IPS DF 4.7 (cell line): ENCODE measurements around the gene PSG2.
"Not testable (repeated sequence)": the region's sequence is repeated elsewhere in the genome, so short reads cannot be mapped to it uniquely, and the experiment has no call there.

Experiments
- DNase-seq: peaks from one replicate; pipeline ENCODE4 v3.0.0-alpha.2; 2013; ENCODE audit warnings: low spot score; ENCODE audit errors: extremely low read depth

PSG2 gene

DNA sequence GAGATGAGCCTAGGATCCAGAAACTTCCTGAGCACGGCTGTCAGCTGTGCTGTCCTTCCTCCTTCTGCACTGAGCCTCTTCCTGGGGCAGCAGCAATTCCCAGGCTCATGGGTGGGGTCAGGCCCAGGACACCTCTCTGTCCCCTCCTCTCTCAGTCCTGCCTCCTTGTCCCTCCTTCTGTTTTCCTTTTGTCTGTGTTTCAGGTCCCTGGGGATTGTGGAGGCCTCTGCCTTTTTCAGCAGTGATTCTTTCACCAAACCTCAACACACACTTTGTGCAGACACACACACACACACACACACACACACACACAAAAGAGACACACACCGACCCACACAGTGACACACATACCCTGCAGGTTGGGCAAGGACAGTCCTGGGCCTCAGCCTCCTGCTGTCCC lies at the start of gene PSG2:
Gene PSG2, minus strand, starts transcription at position 101 of the 400 bp plus-strand sequence. CDS start 132 bp downstream, outside the sequence.
- DNase-seq: not testable (repeated sequence)

DNA sequence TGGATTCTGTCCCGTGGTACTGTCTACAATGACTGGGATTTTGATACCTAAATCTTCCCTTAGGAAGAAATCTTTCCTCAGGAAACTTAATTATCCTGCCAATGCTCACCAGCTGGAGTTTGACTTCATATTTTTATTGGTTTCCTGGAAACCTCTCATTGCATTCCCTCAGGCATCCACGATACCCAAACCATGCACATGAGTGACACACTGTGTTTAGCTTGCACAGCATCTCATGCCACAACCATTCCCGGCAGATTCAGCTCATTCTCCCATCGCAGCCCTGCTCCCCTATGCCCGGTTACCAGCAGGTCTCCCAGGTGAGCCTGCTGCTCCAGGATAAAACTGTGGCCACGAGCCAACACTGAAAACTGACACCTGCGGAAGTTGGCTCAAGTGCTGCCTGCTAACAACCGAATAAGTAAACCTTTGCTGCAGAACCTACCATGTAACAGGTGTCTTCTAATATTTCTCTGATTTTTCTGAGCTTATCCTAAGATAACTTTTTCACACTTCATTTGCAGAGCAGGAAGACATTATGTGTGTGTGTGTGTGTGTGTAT lies 48.9 kb upstream of the PSG2 start:
- DNase-seq: not testable (repeated sequence)

DNA sequence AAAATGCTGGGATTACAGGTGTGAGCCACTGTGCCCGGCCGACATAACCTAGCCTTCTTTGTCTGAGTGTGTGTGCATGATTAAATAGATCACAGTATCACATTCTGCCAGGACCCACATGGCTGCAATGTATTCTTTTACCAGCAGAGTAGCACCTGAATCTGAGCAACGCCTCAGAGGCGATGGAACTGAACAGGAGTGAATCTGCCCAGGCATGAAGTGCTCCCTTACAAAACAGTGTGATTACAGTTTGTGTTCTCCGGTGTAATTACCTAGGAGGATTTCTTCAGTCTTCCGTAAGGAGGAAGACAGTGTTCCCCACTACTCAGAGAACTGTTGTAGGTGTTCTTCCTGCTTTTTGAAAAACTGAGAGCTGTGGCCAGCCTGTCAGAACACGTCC lies 46.7 kb upstream of the PSG2 start:
- not testable (repeated sequence) for DNase-seq

DNA sequence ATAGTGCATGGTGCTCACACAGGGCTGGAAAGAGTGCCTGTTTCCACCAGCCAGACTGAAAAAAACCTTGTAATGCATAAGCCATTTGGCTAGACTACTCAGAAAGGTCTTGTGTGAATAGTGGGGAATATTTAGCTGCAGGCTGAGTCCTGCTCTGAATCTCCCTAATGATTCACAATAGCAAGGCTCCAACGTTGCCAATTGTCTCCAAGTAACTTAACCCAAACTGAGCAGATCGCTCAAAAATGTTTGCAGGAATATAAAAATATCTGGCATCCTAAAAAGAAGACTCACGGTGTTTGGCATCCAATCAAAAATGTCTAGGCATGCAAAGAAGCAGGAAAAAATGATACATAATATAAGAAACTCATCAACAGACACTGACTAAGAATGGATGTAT lies 44.8 kb upstream of the PSG2 start:
- DNase-seq: not testable (repeated sequence)

DNA sequence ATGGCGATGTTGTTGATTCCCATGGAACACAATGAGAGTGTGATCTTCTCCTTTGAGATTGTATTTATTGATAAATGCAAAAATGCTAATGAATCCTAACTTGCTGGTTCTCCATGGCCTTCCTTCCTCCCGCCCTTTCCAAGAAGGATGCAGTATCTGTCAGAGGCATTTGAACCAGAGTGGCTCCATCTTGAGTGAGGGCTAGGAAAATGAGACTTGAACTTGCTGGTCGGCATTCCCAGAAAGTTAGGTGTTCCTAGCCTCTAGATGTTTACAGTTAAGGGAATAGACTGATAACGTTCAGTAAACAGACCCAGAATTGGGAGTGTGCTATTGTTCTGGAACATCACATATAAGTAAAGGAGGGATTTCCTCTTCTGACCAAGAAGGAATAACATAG lies 44.2 kb upstream of the PSG2 start:
- DNase-seq: no peak

DNA sequence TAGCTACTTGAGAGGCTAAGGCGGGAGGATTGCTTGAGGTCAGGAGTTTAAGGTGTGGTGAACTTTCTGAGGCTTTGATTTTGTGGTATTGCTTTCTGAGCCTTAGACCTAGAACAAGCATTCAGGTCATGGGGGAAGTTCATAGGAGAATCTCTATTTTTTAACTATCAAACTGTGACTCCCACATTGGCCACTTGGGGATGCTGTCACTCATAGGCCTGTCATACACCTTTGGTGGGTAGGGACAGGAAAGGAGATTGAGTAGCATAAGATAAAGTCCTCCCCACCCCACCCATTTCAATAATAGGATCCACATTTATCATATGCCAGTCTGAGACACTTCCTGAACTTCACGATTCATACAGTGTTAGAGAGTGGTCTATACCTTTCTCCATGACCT lies 41.9 kb upstream of the PSG2 start:
- no peak for DNase-seq

DNA sequence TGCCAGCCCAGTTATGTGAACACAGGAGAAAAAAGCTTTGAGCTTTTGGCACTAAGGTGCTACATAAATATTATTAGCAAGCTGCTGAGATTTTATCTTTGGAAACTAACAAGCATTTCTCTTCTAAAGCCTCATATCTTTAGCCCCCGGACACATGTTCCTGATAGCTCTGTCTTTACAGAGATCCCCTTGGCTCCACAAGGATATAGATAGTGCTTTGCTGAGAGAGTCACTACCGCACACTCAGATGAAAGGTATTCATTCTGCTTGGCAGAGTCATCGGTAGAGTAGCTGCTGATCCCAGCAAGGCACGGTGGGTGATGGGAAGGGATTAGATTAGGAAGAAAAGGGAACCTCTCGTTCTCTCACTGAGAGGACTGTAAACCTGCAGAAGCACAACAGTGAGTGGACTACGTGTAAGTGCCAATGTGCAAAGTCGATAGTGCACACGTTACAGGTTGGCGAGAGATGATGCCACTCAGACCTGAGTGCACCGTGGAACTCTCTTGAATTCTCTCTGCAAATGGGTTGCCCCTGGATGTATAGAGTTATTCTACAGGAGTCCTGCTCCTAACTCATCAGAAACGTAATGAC lies 38.0 kb upstream of the PSG2 start:
- not testable (repeated sequence) for DNase-seq

DNA sequence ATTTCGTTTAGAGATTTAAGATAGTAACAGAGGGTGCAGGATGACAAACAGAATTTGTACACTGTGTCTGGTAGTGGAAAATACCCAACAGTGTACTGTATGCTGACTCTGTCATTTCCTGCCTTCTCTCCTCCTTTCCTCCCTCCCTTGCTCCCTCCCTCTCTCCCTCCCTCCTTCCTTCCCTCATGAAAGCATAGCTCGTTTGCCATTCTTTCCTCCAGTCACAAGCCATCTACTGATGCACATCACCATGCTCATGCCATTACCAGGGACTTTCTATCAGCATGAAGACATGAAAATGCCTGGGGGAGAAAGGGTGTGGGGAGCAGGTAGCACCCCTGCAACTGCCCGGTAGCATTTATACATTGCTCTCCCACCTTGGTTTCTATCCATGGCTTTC lies 37.0 kb upstream of the PSG2 start:
- not testable (repeated sequence) for DNase-seq

DNA sequence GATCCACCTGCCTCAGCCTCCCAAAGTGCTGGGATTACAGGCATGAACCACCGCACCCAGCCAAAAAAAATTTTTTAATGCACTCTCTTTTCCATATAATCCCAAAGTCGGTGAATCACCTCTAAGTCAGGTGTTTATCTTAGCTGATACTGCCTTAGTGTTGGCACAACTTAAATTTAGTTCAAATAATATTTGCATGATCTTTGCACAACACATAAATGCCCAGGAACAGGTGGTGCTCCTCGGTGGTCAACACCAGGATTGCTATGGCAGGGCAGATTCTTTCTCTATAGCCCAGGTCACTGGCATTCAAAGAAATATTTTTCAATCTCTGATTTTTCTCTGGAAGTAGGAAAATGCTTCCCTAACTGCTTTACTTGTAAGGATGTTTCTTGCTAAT lies 33.9 kb upstream of the PSG2 start:
- not testable (repeated sequence) for DNase-seq

DNA sequence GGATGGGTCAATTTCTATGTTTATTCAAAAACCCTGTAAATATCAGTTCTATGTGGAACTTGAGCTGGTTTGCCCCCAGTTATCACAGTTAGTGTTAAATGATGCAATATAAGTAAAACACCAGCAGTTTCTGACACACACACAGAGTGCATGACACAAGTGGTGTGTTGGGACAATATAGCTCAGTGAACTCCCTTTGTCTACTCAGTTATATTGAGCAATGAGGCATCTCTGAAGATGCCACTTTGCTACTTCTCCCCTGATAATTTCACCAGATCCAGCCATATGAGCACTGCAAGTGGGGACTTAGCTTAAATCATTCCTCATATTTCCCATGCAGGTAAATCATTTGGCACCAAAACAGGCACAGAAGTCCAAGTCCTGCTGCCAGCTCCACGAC lies 33.0 kb upstream of the PSG2 start:
- DNase-seq: not testable (repeated sequence)

DNA sequence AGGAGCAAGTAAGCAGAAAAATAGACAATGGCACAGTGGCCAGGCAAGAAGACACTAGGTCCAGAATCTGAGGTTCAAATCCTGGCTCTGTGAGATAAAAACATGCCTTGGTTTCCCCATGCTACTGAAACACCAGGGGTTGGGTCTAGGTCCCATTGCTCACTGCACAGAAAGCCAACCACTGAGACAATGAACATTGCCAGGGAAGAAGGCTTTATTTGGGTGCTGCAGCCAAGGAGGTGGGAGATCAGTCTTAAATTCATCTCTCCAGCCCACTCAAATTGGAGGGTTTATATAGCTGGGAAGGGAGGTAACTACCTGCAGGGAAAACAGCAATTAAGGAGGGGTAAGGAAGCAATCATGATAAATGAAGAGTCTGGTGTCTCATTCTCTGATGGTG lies 32.6 kb upstream of the PSG2 start:
- not testable (repeated sequence) for DNase-seq

DNA sequence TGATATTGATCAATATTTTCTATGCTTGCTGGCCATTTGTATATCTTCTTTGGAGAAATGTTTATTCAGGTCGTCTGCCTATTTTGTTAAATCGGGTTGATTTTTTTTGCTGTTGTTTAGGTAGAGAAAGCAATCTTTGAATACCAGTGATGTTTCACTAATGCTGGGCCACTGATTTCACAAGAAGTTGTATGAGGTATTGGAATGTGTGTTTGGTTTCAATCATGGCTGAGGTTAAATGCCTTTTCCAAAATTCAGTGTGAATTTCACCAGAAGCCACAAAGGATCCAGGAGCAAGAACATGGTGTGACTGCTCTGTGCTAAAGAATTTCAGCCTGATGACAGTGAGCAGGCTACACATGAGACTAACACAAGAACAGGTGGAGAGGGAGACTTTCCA lies 32.1 kb upstream of the PSG2 start:
- not testable (repeated sequence) for DNase-seq

DNA sequence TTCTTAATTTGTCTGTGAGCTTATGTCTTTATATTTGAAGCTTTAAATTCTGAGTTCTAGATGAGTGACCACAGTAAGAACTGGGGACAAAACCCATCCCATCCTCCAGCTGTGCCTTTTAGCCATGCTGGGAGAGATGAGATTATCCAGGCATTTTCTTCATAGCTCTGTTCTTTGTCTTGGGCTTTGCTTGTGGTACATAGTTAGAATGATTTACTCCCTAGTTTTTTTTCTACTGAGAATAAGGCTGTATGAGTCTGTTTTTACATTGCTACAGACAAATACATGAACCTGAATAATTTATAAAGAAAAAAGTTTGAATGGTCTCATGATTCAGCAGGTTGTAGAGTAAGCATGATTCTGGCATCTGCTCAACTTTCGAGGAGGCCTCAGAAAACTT lies 24.9 kb upstream of the PSG2 start:
- DNase-seq: not testable (repeated sequence)

DNA sequence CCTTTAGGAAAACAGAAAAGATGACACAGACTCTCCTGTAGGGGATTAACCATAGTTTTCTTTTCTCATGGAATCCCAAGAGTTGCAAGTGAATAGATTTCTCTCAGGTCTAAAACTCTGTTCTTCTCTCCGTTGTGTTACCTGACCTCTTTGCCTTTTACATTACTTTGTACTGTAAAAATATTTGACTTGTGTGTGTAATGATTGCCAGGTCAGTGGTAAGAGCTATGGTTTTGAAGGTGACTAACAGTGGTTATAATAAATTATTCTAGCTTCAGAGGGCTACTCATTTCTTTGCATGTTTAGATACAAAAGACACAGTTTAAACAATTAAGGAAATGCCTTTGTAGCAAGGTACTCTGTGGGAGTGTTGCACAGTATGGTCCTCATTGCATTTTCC lies 23.0 kb upstream of the PSG2 start:
- no peak for DNase-seq

DNA sequence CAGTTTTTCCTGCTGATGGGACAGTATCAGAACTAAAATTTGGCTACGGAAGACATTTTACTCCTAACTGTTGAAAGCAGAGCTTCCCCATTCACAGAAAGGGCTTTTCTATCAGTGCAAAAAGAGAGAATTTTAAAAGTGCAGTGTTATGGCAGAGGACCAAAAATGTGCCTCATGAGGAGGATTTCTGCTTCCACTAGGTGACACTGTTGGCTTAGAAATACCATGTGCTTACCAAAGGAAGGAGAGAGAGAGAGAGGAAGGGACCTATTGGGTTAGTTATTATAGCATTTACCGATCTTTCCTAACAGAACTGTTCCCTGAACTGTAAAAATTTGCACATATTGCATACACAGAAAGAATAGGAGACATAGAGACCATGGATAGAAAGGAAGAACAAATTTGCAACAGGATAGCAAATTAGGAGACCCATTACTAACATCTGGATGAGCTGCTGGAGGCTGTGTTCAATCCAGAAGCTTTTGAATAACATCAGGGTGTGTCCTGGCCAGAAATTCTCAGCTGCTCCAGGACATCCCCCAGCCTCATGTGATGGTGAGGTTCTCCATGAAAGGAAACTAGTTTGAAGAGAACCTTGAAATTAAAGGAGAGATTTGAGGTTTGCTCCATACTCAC lies 21.8 kb upstream of the PSG2 start:
- not testable (repeated sequence) for DNase-seq

DNA sequence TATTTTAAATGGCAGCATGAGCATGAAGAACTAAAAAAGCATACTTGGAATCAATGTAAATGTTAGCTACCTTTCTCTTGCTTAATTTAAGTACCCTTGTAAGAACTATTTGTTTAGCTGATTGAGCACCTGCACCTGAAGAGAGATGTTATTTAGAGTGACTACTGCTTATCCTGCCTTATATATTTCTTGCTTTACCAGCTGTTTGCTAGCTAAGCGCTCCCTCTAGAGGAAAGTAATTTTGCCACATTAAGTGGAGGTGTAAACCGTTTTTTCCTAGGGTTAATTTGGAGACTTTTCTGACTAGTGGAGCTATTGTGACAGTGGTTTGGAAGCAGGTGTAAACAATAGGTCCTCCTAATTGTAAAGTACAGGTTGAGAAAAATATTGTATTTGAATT lies 19.4 kb upstream of the PSG2 start:
- DNase-seq: no peak

DNA sequence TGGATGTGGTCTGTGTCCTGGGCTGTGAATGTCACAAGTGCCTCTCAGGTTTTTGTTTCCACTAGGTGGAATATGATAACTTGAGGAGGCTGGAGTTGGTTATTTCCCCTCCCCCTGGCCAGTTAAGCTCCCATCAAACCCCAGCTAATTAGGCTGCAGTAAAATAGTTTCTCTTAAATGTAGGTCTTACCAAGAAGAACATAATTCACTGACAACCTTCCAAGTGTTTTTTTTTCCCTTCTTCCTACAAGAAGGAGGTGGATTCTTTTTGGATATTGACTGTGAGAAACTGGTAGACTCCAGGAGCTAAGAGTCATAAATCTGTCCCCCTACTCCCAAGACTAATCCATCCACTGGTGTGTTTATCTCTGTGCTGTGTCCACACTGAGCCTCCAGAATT lies 15.9 kb upstream of the PSG2 start:
- not testable (repeated sequence) for DNase-seq

DNA sequence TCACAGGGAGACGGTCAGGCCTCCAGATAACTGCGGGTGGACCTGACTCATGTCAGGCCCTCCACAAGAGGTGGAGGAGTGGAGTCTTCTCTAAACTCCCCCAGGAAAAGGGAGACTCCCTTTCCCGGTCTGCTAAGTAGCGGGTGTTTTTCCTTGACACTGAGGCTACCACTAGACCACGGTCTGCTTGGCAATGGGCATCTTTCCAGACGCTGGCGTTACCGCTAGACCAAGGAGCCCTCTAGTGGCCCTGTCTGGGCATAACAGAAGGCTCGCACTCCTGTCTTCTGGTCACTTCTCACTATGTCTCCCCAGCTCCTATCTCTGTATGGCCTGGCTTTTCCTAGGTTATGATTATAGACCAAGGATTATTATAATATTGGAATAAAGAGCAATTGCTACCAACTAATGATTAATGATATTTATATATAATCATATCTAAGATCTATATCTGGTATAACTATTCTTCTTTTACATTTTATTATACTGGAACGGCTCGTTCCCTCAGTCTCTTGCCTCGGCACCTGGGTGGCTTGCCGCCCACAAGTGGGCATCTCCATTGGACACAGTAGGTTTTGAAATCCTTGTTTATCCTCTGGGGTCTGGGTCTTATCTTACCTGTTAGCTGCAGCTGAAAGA lies 5.3 kb upstream of the PSG2 start:
- DNase-seq: not testable (repeated sequence)

DNA sequence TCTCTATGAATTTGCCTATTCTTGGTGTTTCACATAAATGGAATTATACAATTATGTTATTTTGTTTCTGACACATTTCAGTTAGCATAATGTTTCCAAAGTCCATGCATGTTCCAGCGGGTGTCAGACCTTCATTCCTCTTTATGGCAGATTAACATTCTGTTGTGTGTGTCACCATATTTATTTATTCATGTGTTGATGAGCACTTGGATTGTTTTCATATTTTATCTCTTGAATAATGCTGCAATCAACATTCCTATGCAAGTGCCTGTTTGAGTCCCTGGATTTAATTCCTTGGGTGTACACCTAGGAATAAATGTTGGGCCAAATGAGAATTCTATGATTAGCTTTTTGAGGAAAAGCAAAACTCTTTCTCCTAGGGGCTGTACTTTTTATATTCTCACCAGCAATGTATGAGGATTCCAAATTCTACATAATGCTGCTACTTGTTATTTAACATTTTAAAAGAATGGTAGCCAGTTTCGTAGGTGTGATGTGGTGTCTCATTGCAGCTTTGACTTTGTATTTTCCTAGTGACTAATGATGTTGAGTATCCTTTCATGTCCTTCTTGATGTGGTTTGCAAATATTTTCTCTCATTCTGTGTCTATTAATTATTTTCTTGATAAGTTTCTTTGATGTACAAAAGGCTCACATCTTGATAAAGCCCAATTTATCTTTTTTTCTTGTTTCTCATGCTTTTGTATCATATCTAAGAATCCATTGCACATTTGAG lies 3.5 kb upstream of the PSG2 start:
- DNase-seq: not testable (repeated sequence)

DNA sequence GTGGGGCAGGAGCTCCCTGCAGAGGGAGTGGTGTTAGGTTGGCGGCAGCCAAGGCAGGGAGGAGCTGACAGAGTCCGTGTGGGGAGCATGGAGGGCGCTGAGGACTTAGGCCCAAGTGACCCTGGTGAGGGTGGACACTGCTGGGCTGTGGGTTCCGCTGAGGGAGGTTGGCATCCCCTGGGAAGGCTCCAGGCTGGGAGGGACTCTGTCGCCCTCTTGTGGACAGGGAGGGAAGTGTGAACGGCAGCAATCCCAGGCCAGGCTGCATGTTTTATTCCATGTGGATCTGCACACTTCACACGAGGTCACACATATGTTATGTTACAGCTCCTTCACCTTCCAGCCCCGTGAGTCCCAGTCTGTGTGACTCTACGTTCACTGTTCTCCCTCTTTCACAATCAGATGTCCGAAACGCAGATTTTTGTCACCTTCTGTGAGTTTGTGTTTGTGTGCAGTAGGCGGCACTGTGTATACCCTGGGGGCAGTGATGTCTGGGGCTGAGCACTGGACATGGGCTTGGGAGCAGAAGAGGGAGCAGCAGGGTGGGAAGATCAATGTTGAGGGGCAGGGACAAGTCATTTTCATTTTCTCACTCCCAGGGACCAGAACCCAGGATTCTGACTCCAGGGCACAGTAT lies 1.8 kb upstream of the PSG2 start:
- DNase-seq: not testable (repeated sequence)

DNA sequence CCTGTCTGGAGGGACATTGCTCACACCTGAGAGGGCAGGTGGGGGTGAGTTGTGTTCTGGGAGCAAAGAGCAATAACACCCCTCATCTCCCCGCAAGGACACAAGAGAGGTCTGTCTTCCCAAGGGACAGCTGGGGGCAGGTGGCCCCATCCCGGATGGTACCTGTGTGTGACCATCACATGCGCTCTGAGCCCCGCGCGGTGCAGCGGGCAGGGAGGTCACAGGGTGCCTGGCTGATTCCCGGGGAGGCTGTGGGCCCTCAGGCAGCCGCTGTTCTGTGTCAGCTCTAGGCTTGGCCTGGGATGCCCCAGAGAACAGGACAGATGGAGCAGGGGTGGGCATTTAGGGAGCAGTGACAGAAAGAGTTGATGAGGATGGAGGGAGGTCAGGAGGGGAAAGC lies 1.2 kb upstream of the PSG2 start:
- not testable (repeated sequence) for DNase-seq
